Nephron progenitor cell (in vitro differentiated cells): Measurements from ENCODE around the gene DRAM1.
A peak's percentile ranks its signal among the peaks of the same experiment; 100 is the strongest.

Experiments
- DNase-seq: peaks from one replicate; pipeline ENCODE4 v3.0.0; 2021
- H3K27ac Mint-ChIP-seq: 2 replicates; pipeline ENCODE4 v1.8.0; 2021; ENCODE audit warnings: mild to moderate bottlenecking, moderate library complexity, mixed read lengths
- H3K27me3 Mint-ChIP-seq: 2 replicates; pipeline ENCODE4 v1.8.0; 2021; ENCODE audit warnings: mild to moderate bottlenecking, low read depth, mixed read lengths; ENCODE audit not compliant: poor library complexity
- H3K36me3 Mint-ChIP-seq: 2 replicates; pipeline ENCODE4 v1.8.0; 2021; ENCODE audit warnings: low read depth, mixed read lengths
- H3K4me1 Mint-ChIP-seq: 2 replicates; pipeline ENCODE4 v1.8.0; 2021; ENCODE audit warnings: mixed read lengths
- H3K4me3 Mint-ChIP-seq: 2 replicates; pipeline ENCODE4 v1.8.0; 2021; ENCODE audit warnings: mild to moderate bottlenecking, moderate library complexity, mixed read lengths
- H3K9me3 Mint-ChIP-seq: 2 replicates; pipeline ENCODE4 v1.8.0; 2021; ENCODE audit warnings: mild to moderate bottlenecking, moderate library complexity, mixed read lengths
- CTCF ChIP-seq: fragments of 200-600 bp; sonication (generic); IDR thresholded peaks from 2 replicates; pipeline ENCODE4 v1.5.0; 2021; ENCODE audit warnings: antibody characterized with exemption

Gene DRAM1

GRCh38 chr12:101832030-101832429 lies 45.4 kb upstream of the DRAM1 start:
- no peak overlapping the region for H3K27ac Mint-ChIP-seq
- no peak for TF ChIP-seq CTCF
- H3K9me3 Mint-ChIP-seq = no peaks in the 10 kb centered on the region
- DNase-seq = no peak
- no peak overlapping the region for H3K4me3 Mint-ChIP-seq
- H3K4me1 Mint-ChIP-seq = peaks cover 5% of the 10 kb centered on the region
- H3K27me3 Mint-ChIP-seq = peaks cover 14% of the 10 kb centered on the region
- H3K36me3 Mint-ChIP-seq = no peaks in the 10 kb centered on the region

- no peak overlapping the region for H3K4me3 Mint-ChIP-seq
- H3K9me3 Mint-ChIP-seq = no peaks in the 10 kb centered on the region
- no peaks in the 10 kb centered on the region for H3K36me3 Mint-ChIP-seq
- no peaks in the 10 kb centered on the region for H3K4me1 Mint-ChIP-seq
- no peak for TF ChIP-seq CTCF
- no peak overlapping the region for H3K27ac Mint-ChIP-seq
- DNase-seq = no peak
- peaks cover 10% of the 10 kb centered on the region for H3K27me3 Mint-ChIP-seq
Observed at GRCh38 chr12:101838628-101839323, 38.6 kb upstream of the DRAM1 start.

- H3K4me1 Mint-ChIP-seq = no peaks in the 10 kb centered on the region
- peak; percentile 79 for TF ChIP-seq CTCF
Observed at GRCh38 chr12:101839324-101840283, 37.8 kb upstream of the DRAM1 start.

GRCh38 chr12:101841069-101841468 lies 36.3 kb upstream of the DRAM1 start:
- no peak overlapping the region for H3K4me3 Mint-ChIP-seq
- no peak for TF ChIP-seq CTCF

More at GRCh38 chr12:101839324-101840283, 37.8 kb upstream of the DRAM1 start:
- Mint-ChIP-seq H3K27ac (no peak overlapping the region), H3K4me3 (no peak overlapping the region), H3K36me3 (no peaks in the 10 kb centered on the region), H3K9me3 (no peaks in the 10 kb centered on the region), H3K27me3 (peaks cover 10% of the 10 kb centered on the region)
- peak; percentile 70 for DNase-seq

GRCh38 chr12:101845137-101845711 lies 32.2 kb upstream of the DRAM1 start:
- no peak for TF ChIP-seq CTCF
- Mint-ChIP-seq H3K4me1 (no peaks in the 10 kb centered on the region), H3K27ac (no peak overlapping the region), H3K36me3 (no peaks in the 10 kb centered on the region), H3K27me3 (peaks cover 20% of the 10 kb centered on the region), H3K9me3 (no peaks in the 10 kb centered on the region), H3K4me3 (no peak overlapping the region)
- DNase-seq = no peak

More at GRCh38 chr12:101841069-101841468, 36.3 kb upstream of the DRAM1 start:
- Mint-ChIP-seq H3K36me3 (no peaks in the 10 kb centered on the region), H3K27me3 (peaks cover 20% of the 10 kb centered on the region), H3K27ac (no peak overlapping the region), H3K4me1 (no peaks in the 10 kb centered on the region), H3K9me3 (no peaks in the 10 kb centered on the region)
- no peak for DNase-seq
